AG04449 (cell line): ENCODE data around the gene MRPL20.

Experiments
- CTCF ChIA-PET: fragments of 350-600 bp; formaldehyde crosslinking; extraction: SDS; loops from one replicate; lab custom pipeline; 2021; ENCODE audit warnings: antibody characterized with exemption; lab: Yijun Ruan, JAX
- POLR2A ChIA-PET: fragments of 400-600, 350-600 bp; formaldehyde crosslinking; extraction: SDS; loops from one replicate; lab custom pipeline; 2020; ENCODE audit warnings: antibody characterized with exemption, inconsistent platforms; lab: Yijun Ruan, JAX
- DNase-seq: peaks from one replicate; pipeline ENCODE4 v3.0.0-alpha.2; 2010; ENCODE audit warnings: low read depth, low spot score
- H3K4me3 ChIP-seq: 2 replicates; pipeline ENCODE4 v1.5.1; 2011; ENCODE audit warnings: low read depth, mild to moderate bottlenecking, control low read depth, low read length
- CTCF ChIP-seq: IDR thresholded peaks from one replicate; pipeline ENCODE4 v1.5.1; 2011; ENCODE audit warnings: mild to moderate bottlenecking, moderate library complexity, low read length, control low read depth, inconsistent platforms; ENCODE audit not compliant: insufficient read depth; ENCODE audit errors: missing control alignments

MRPL20 gene

DNA sequence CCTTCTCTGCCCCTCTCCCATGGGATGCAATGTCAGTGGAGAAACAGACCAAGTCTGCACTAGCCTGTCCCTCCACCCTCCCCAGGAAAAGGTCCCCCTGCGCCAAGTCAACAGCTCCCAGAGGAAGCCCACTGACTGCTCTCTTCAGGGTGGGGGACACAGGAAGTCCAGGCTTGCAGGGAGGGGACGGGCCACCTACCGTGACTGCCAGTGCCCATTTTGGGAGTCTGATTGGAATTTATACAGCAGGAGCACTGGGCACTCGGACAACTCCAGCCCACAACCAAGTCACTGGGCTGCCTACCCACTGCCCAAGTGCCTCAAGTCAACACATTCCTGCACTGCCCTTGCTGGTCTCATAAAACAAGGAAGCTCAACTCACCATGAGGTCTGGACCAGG, 14.1 kb downstream of the MRPL20 start:
- ChIA-PET CTCF (interaction anchor here (0.7 to 9.9 kb wide), 2 partner anchors 7 to 21 kb away, joined by 3 to 66 read pairs; partner anchors contain the start of gene CCNL2), POLR2A (interaction anchor here (8.1 kb wide), 1 partner anchor 17 kb away, joined by 36 read pairs; the partner anchor contains the start of gene AURKAIP1)
- TF ChIP-seq CTCF, result no peak

DNA sequence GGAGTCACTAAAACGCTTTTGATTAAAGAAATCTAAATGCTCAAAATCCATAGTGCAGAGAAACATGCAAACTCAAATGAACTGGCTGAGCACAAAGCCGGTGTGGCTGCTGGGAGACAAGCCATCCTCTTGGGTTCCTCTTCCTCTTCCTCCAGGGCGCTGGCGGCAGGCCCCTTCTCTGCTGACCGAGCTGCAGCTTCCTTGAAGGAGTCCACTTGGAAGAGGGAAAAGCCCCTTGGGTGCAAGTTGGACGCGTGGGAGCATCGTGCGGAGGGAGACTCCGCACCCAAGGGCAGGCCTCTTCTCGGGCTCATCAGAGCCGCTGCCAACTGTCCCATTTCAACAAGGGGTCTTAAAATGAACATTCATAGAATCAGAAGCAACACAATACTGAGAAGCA, 15.9 kb downstream of the MRPL20 start:
- ChIA-PET POLR2A (interaction anchor here (0.6 kb wide), 1 partner anchor 16 kb away, joined by 4 read pairs; the partner anchor contains the start of gene AURKAIP1), CTCF (interaction anchor here (1.1 to 9.9 kb wide), 3 partner anchors 9 to 269 kb away, joined by 3 to 66 read pairs (median 5); partner anchors contain the start of gene CCNL2)
- no peak for DNase-seq
- H3K4me3 ChIP-seq, result no peak overlapping the region
- no peak for TF ChIP-seq CTCF

More for the DNA sequence above, 14.1 kb downstream of the MRPL20 start:
- no peak overlapping the region for H3K4me3 ChIP-seq
- no peak for DNase-seq

DNA sequence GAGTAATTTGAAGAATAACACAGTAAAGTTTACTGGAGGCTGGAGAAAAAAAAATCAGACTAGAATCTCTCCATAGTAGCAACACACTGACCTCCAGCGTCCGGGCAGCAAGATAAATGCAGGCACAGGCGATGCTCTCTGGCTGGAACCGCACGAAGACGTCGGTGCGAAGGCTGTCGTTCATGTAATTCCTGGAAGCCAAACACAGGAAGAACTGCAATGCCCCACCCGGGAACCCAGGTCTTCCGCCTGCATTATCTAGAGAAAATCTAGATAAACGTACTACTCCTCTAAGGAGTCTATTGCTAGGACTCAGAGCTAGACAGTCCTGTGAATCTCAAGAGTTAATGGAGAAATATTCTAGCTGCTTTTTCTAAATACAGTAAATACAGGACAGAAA, 16.4 kb downstream of the MRPL20 start:
- no peak for DNase-seq
- no peak for TF ChIP-seq CTCF
- ChIA-PET CTCF (interaction anchor here (9.9 kb wide), 1 partner anchor 10 kb away, joined by 66 read pairs; the partner anchor contains the start of gene CCNL2), POLR2A (no interaction called here)
- H3K4me3 ChIP-seq, result no peak overlapping the region

- DNase-seq, result no peak
- ChIA-PET CTCF (interaction anchor here (1.0 to 9.9 kb wide), 5 partner anchors 10 to 16 kb away, joined by 3 to 66 read pairs (median 3); partner anchors contain the start of genes AURKAIP1 and CCNL2), POLR2A (interaction anchor here (1.1 to 2.1 kb wide), 2 partner anchors 11 to 13 kb away, joined by 3 to 7 read pairs; partner anchors contain the start of genes AURKAIP1 and CCNL2)
- TF ChIP-seq CTCF, result no peak
- H3K4me3 ChIP-seq, result no peak overlapping the region
Measured at GRCh38 chr1:1388078-1388472, 19.0 kb downstream of the MRPL20 start.

GRCh38 chr1:1387098-1388077, 19.7 kb downstream of the MRPL20 start:
- H3K4me3 ChIP-seq, result no peak overlapping the region
- POLR2A ChIA-PET, result interaction anchor here (1.1 to 1.8 kb wide), 3 partner anchors 12 kb away, joined by 3 to 6 read pairs (median 5); partner anchors contain the start of genes AURKAIP1 and CCNL2
- no peak for TF ChIP-seq CTCF
- DNase-seq, result no peak
- CTCF ChIA-PET, result interaction anchor here (1.0 to 9.9 kb wide), 6 partner anchors 9 to 15 kb away, joined by 3 to 66 read pairs (median 5); partner anchors contain the start of genes AURKAIP1 and CCNL2
